IMR-90 (cell line): ENCODE data around the gene SLC39A11. TPM values are rescaled to one million over a fixed set of nuclear protein-coding genes. Genes with fewer than 3 reads are reported as not detected.

Experiments
- ATAC-seq: fragments of 200-7000 bp; cut with Tn5 transposase; 2 replicates; pipeline ENCODE4 v1.9.1; 2020; ENCODE audit warnings: low read depth, mild to moderate bottlenecking, moderate library complexity
- BruUV-seq: library from RNA; stranded (reverse); fragments of 400-500 nt; replicated peaks from 2 replicates; lab custom pipeline; 2021; lab: Mats Ljungman, UMichigan
- CTCF ChIA-PET: fragments of 300-600 bp; formaldehyde crosslinking; extraction: SDS; loops from one replicate; lab custom pipeline; 2021; ENCODE audit warnings: antibody characterized with exemption; lab: Yijun Ruan, JAX
- POLR2A ChIA-PET: fragments of 300-600 bp; sonication (Branson Sonifier 250); formaldehyde crosslinking; loops from one replicate; lab custom pipeline; 2022; ENCODE audit warnings: antibody characterized with exemption; ENCODE audit not compliant: unreplicated experiment; lab: Charles Lee
- DNase-seq: peaks from one replicate; pipeline ENCODE4 v3.0.0; 2013
- H2AFZ ChIP-seq: replicated peaks from 2 replicates; pipeline ENCODE3; 2013; ENCODE audit warnings: low read length, mild to moderate bottlenecking; ENCODE audit not compliant: poor library complexity
- H2AK5ac ChIP-seq: 2 replicates; pipeline ENCODE4 v1.6.1; 2013; ENCODE audit warnings: low read depth, low read length, inconsistent platforms
- H2AK9ac ChIP-seq: replicated peaks from 2 replicates; pipeline ENCODE3; 2013; ENCODE audit warnings: mild to moderate bottlenecking, low read depth, low read length, moderate library complexity; ENCODE audit not compliant: poor library complexity
- H2BK120ac ChIP-seq: 2 replicates; pipeline ENCODE4 v1.6.1; 2013; ENCODE audit warnings: low read depth, low read length, inconsistent platforms
- H2BK15ac ChIP-seq: 3 replicates; pipeline ENCODE4 v1.6.1; 2013; ENCODE audit warnings: low read depth, low read length, inconsistent platforms
- H2BK20ac ChIP-seq: 2 replicates; pipeline ENCODE4 v1.6.1; 2013; ENCODE audit warnings: low read depth, mild to moderate bottlenecking, inconsistent platforms, low read length, moderate library complexity
- H2BK5ac ChIP-seq: 2 replicates; pipeline ENCODE4 v1.6.1; 2013; ENCODE audit warnings: mild to moderate bottlenecking, low read depth, low read length, inconsistent platforms; ENCODE audit not compliant: poor library complexity, severe bottlenecking
- H3K14ac ChIP-seq: replicated peaks from 2 replicates; pipeline ENCODE4 v1.6.1; 2013; ENCODE audit warnings: low read depth, low read length, inconsistent platforms
- H3K18ac ChIP-seq: 2 replicates; pipeline ENCODE4 v1.6.1; 2013; ENCODE audit warnings: low read depth, low read length, control low read depth
- H3K23ac ChIP-seq: 2 replicates; pipeline ENCODE4 v1.6.1; 2013; ENCODE audit warnings: low read depth, low read length, inconsistent platforms
- H3K27ac ChIP-seq: 2 replicates; pipeline ENCODE4 v1.5.1; 2013; ENCODE audit warnings: mild to moderate bottlenecking, control low read depth, low read length; ENCODE audit not compliant: insufficient read depth
- H3K27me3 ChIP-seq: 2 replicates; pipeline ENCODE4 v1.6.1; 2013; ENCODE audit warnings: low read length; ENCODE audit not compliant: control insufficient read depth, insufficient read depth
- H3K36me3 ChIP-seq: 2 replicates; pipeline ENCODE4 v1.6.1; 2013; ENCODE audit warnings: low read length, mixed read lengths; ENCODE audit not compliant: control insufficient read depth, insufficient read depth
- H3K4ac ChIP-seq: 2 replicates; pipeline ENCODE4 v1.6.1; 2013; ENCODE audit warnings: low read depth, low read length, inconsistent platforms
- H3K4me1 ChIP-seq: 2 replicates; pipeline ENCODE4 v1.6.1; 2013; ENCODE audit warnings: low read length, mixed read lengths; ENCODE audit not compliant: control insufficient read depth, insufficient read depth
- H3K4me2 ChIP-seq: 2 replicates; pipeline ENCODE4 v1.6.1; 2013; ENCODE audit warnings: low read depth, mild to moderate bottlenecking, control low read depth, low read length, moderate library complexity
- H3K4me3 ChIP-seq: 2 replicates; pipeline ENCODE4 v1.5.1; 2013; ENCODE audit warnings: low read depth, mild to moderate bottlenecking, control low read depth, low read length, moderate library complexity; ENCODE audit not compliant: insufficient read depth
- H3K56ac ChIP-seq: 2 replicates; pipeline ENCODE4 v1.6.1; 2013; ENCODE audit warnings: low read length, inconsistent platforms; ENCODE audit not compliant: insufficient read depth; ENCODE audit errors: extremely low read depth
- H3K79me1 ChIP-seq, 2 experiments: 2 replicates each; pipeline ENCODE4 v1.6.1; 2013; ENCODE audit warnings: low read length in 2 of 2, inconsistent platforms in 1 of 2, low read depth in 1 of 2
- H3K9ac ChIP-seq: 2 replicates; pipeline ENCODE4 v1.6.1; 2013; ENCODE audit warnings: low read depth, low read length, control low read depth
- H3K9me1 ChIP-seq: 2 replicates; pipeline ENCODE4 v1.6.1; 2013; ENCODE audit warnings: low read length, inconsistent platforms; ENCODE audit not compliant: insufficient read depth
- H3K9me3 ChIP-seq: 2 replicates; pipeline ENCODE4 v1.6.1; 2013; ENCODE audit warnings: low read length; ENCODE audit not compliant: control insufficient read depth, insufficient read depth
- H4K20me1 ChIP-seq: 2 replicates; pipeline ENCODE4 v1.6.1; 2013; ENCODE audit warnings: low read length, inconsistent platforms; ENCODE audit not compliant: insufficient read depth
- H4K5ac ChIP-seq: 2 replicates; pipeline ENCODE4 v1.6.1; 2013; ENCODE audit warnings: mild to moderate bottlenecking, low read depth, low read length, control low read depth
- H4K8ac ChIP-seq, 2 experiments: 2 replicates each; pipeline ENCODE4 v1.6.1; 2013; ENCODE audit warnings: low read depth in 2 of 2, low read length in 2 of 2, control low read depth in 1 of 2, inconsistent platforms in 1 of 2
- H4K91ac ChIP-seq: 2 replicates; pipeline ENCODE4 v1.6.1; 2013; ENCODE audit warnings: low read depth, low read length, inconsistent platforms; ENCODE audit not compliant: insufficient read depth
- BHLHE40 ChIP-seq: fragments of 150-350 bp; IDR thresholded peaks from 2 replicates; pipeline ENCODE4 v1.6.1; 2016; ENCODE audit warnings: mild to moderate bottlenecking, low read depth, low read length
- CEBPB ChIP-seq: IDR thresholded peaks from 2 replicates; pipeline ENCODE4 v1.6.1; 2012; ENCODE audit warnings: low read depth, low read length, improper control_type of control experiment
- CHD1 ChIP-seq: IDR thresholded peaks from 2 replicates; pipeline ENCODE4 v1.6.1; 2012; ENCODE audit warnings: low read depth, low read length, improper control_type of control experiment
- CTCF ChIP-seq: conservative IDR thresholded peaks from 2 replicates; pipeline ENCODE4 v1.5.1; 2012; ENCODE audit warnings: mild to moderate bottlenecking, low read depth, low read length, improper control_type of control experiment
- FOS ChIP-seq: fragments of 150-350 bp; IDR thresholded peaks from 2 replicates; pipeline ENCODE4 v1.6.1; 2016; ENCODE audit warnings: low read depth, low read length
- MAZ ChIP-seq: IDR thresholded peaks from 2 replicates; pipeline ENCODE4 v1.6.1; 2012; ENCODE audit warnings: low read depth, mild to moderate bottlenecking, low read length, improper control_type of control experiment, moderate library complexity, borderline replicate concordance
- MXI1 ChIP-seq: IDR thresholded peaks from 2 replicates; pipeline ENCODE4 v1.6.1; 2012; ENCODE audit warnings: low read depth, mild to moderate bottlenecking, low read length, moderate library complexity, borderline replicate concordance
- NFE2L2 ChIP-seq: fragments of 150-350 bp; IDR thresholded peaks from 2 replicates; pipeline ENCODE4 v1.6.1; 2016; ENCODE audit warnings: low read depth, mild to moderate bottlenecking, low read length
- POLR2A ChIP-seq: IDR thresholded peaks from 2 replicates; pipeline ENCODE4 v1.6.1; 2012; ENCODE audit warnings: mild to moderate bottlenecking, low read depth, low read length
- RAD21 ChIP-seq: IDR thresholded peaks from 2 replicates; pipeline ENCODE4 v1.6.1; 2012; ENCODE audit warnings: low read length, improper control_type of control experiment
- RCOR1 ChIP-seq: IDR thresholded peaks from 2 replicates; pipeline ENCODE4 v1.6.1; 2012; ENCODE audit warnings: mild to moderate bottlenecking, low read length, improper control_type of control experiment; ENCODE audit not compliant: insufficient replicate concordance
- RFX5 ChIP-seq: IDR thresholded peaks from 2 replicates; pipeline ENCODE4 v1.8.0; 2012; ENCODE audit warnings: low read depth, mild to moderate bottlenecking, low read length, moderate library complexity
- SMC3 ChIP-seq: fragments of 150-350 bp; IDR thresholded peaks from 2 replicates; pipeline ENCODE4 v1.6.1; 2016; ENCODE audit warnings: low read depth, mild to moderate bottlenecking, antibody characterized with exemption, low read length, moderate library complexity
- USF2 ChIP-seq: fragments of 150-350 bp; IDR thresholded peaks from 2 replicates; pipeline ENCODE4 v1.6.1; 2017; ENCODE audit warnings: mild to moderate bottlenecking, antibody characterized with exemption, low read length, low read depth
- WGBS, 2 experiments: methylation state at CpG; one replicate each; pipeline versions ENCODE4 v1.1.5 to v1.1.7; 2013; ENCODE audit warnings: missing lambda C conversion rate in 2 of 2; ENCODE audit not compliant: insufficient read length in 1 of 2; ENCODE audit errors: extremely low coverage in 2 of 2; 5-methylcytosine and 5-hydroxymethylcytosine counted together
- dilution Hi-C: fragments of 300-500 bp; cut with HindIII; formaldehyde crosslinking; loops from one replicate; pipeline ENCODE4 v1.14.3; 2018; ENCODE audit warnings: low sequenced_read_pairs; ENCODE audit not compliant: unreplicated experiment
- in situ Hi-C: fragments of 300-500 bp; cut with MboI; formaldehyde crosslinking; loops from 3 replicates; pipeline ENCODE4 v1.14.3; 2019; ENCODE audit warnings: low sequenced_read_pairs, inconsistent platforms, mixed read lengths
- intact Hi-C: fragments of 100-400 bp; cut with micrococcal nuclease; formaldehyde crosslinking; loops from 2 replicates; pipeline ENCODE4 v1.10.0; 2022
- polyA plus RNA-seq, 3 experiments: library from polyadenylated mRNA; depleted of rRNA; stranded (reverse); fragments of >200 nt; gene quantifications; 2 replicates each; pipeline ENCODE4 v1.2.3, GENCODE V29; 2012; ENCODE audit warnings: low replicate concordance in 1 of 3
- total RNA-seq: library from RNA; depleted of rRNA; stranded (reverse); fragments of >200 nt; gene quantifications from 2 replicates; pipeline ENCODE4 v1.2.3, GENCODE V29; 2012

The SLC39A11 gene
- total and polyA plus RNA-seq, 2 of the 4 experiments (the other 2 are of a cell fraction), result 8.8 to 14.3 TPM

- TF ChIP-seq RAD21, result no peak
Measured at GRCh38 chr17:72943826-72944689, 148.4 kb downstream of the SLC39A11 start (continued).

GRCh38 chr17:72942579-72942978 lies 149.9 kb downstream of the SLC39A11 start:
- BruUV-seq, result no TSS peak
- H3K79me1 ChIP-seq, result no peaks in the 10 kb centered on the region
- no peak overlapping the region for H2BK5ac ChIP-seq
- H3K27me3 ChIP-seq, result no peaks in the 10 kb centered on the region
- H3K4me3 ChIP-seq, result no peak overlapping the region
- no peak overlapping the region for H2BK120ac ChIP-seq
- ChIA-PET CTCF (interaction anchor here (0.6 kb wide), 1 partner anchor 249 kb away, joined by 3 read pairs; no protein-coding TSS in a partner anchor), POLR2A (interaction anchor here (0.6 kb wide), 1 partner anchor 1971 kb away, joined by 3 read pairs; no protein-coding TSS in a partner anchor)
- H3K27ac ChIP-seq, result no peak overlapping the region
- H4K8ac ChIP-seq, result no peak overlapping the region
- ATAC-seq (no peak; the same call in 1 of the 2 replicates), DNase-seq (peak; percentile 20)
- H3K9me1 ChIP-seq, result peaks cover 2% of the 10 kb centered on the region; the same call in 1 of the 2 replicates
- no peaks in the 10 kb centered on the region for H4K20me1 ChIP-seq
- intact Hi-C loops (no loop called here), dilution Hi-C loops (no loop called here), in situ Hi-C loops (no loop called here)
- no peaks in the 10 kb centered on the region for H3K4me1 ChIP-seq
- H2AFZ ChIP-seq, result no peak overlapping the region
- H3K4ac ChIP-seq, result no peak overlapping the region
- H4K91ac ChIP-seq, result no peak overlapping the region
- H2BK15ac ChIP-seq, result no peak overlapping the region
- no peak overlapping the region for H3K23ac ChIP-seq
- H3K36me3 ChIP-seq, result 0 out of 2 replicates have a peak, but pooled peaks cover 1% of the 10 kb centered on the region
- no peak overlapping the region for H2AK5ac ChIP-seq
- no peaks in the 10 kb centered on the region for H3K9me3 ChIP-seq
- H3K56ac ChIP-seq, result no peak overlapping the region
- WGBS, 2 experiments, result no CpG with 5 or more reads among the region's 6 CpGs
- H3K14ac ChIP-seq, result no peak overlapping the region
- no peak overlapping the region for H3K9ac ChIP-seq
- no peak overlapping the region for H4K5ac ChIP-seq
- H3K18ac ChIP-seq, result no peak overlapping the region
- H3K4me2 ChIP-seq, result no peak overlapping the region
- no peak overlapping the region for H2BK20ac ChIP-seq
- H2AK9ac ChIP-seq, result no peak overlapping the region
- TF ChIP-seq CEBPB (no peak), RFX5 (no peak), CHD1 (no peak), SMC3 (no peak), CTCF (no peak), MAZ (no peak), RCOR1 (no peak), RAD21 (no peak), USF2 (no peak), BHLHE40 (no peak), NFE2L2 (no peak), MXI1 (no peak), POLR2A (no peak), FOS (no peak)
